Measurements from ENCODE around the gene DCLK1.

The DCLK1 gene

DNA sequence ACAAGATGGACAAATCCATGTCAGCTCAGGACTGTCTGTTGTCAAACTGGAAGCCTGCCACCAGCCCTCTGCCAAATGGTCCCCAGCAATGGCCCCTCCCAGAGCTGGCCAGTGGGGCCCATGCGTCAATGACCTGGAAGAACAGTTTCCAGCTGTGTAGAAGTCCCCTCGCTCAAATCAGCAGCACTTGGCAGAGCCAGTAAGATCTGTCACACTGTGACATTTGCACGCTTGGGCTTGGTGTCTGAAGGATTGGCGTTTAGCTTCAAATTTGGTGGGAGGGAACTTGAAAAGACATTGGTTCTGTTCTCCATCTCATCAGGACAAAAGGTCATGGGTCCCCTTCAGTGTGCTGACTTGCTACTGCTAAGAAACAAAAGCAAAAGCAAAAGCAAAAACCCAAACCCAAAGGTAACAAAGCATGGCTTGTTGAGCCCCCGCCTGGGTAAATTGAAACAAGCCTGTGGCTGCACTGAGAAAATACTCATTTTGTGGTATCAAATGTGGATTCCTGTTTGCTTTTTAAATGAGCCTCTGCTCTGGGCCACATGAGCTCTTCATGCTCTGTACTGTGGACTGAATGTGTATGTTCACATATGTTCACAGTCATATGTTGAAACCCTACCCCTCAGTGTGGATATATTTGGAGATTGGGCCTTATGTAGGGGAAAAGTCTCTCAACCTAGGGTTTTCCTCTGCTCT, 401.1 kb downstream of the DCLK1 start:
- DNase-seq, result no peak

DNA sequence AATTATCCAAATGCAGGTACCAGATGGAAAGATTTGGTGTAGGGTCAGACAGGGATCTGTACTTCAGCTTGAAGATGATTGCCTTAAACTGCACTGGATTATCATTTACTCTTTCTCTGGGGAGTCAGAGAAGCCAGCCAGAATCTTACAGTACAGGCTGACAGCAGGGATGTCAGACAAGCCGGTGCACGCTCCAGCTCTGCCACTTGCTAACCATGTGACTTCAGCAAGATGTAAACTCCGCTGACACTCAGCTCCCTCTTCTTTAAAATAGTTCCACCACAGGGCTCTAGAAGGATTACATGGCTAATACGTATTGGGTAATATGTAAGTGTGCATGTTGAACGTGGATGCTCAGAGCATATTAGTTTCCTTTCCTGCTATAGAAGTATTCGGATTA, 403.3 kb downstream of the DCLK1 start:
- DNase-seq, result no peak

DNA sequence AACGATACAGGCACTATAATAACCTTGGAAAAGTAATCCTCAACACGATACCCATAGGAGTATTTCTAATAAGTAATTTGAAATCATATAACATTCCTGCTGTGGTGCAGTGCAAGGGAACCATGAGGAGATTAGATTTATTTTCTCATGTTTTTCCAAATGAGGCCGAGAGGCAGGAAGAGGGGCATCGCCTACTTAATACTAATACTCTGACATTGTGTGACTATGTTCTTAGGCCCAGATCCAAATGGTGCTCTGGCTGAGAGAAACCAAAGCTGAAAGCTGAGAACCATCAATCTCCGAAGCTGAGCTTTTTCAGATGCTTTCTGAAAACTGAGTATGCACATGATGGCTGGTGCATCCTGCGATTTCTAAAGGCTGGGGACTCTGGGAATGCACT, 406.7 kb downstream of the DCLK1 start:
- DNase-seq, result no peak

DNA sequence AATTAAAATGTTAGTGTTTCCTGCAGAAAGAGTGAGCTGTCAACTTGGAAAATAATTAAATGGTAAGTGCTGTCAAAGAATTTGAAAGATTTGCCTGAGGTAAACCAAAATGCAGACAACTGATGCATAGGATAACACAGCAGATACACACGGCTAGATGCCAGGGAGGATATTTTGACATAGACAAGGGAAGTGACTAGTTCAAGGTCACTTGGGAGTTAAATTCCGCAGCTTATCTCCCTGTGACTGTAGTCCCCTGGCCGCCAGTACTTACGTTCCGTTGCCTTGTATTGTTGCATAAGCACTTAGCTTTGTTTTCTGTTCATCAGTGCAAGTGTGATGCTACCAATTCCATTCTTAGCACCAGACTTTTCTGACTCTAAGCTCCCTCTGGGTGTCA, 407.4 kb downstream of the DCLK1 start:
- no peak for DNase-seq

DNA sequence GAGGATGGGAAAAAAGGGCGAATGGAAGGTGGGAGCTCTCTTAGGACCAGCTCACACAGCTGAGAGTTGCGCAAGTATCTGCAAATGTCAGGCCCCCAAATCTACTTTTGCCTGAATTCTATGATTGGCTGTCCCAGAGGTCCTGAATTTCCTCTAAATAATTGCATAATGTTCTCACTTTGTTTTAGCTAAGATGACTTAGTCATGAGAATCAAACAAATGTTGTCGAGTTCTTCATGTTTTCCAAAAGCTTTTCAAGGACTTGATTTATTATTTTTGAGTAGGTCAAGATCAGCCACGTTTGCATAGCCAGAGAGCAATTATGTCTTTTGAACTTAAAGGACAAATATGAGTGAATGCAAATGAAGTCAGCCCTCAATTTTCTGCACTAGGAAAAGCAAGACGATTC, 408.1 kb downstream of the DCLK1 start:
- no peak for DNase-seq

DNA sequence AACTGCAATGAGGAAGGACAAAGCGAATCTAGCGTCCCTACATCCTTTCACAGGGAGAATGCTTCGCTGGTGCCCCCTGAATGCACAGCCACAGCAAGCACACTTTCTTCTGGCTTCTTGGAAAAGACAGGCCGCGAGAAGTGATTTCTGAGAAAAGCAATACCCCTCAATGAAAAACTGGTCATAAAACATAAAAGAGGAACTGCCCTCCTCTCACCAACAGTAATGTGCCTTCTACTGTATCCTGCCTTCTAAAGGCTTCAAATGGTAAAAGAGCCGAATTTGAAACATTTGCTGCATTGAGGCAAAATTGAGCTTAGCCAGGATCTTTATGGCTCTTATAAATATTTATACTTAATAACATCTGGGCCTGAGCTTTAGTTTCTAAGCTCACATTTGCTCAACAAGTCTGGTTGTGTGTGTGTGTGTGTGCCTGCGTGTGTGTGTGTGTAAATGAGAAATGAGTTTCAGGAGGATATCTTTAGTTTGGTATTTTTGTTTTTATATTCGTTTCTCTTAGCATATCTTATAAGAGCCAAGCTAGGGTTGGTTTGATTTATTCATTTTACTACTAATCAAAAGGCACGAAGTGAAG, 408.6 kb downstream of the DCLK1 start:
- DNase-seq, result no peak

DNA sequence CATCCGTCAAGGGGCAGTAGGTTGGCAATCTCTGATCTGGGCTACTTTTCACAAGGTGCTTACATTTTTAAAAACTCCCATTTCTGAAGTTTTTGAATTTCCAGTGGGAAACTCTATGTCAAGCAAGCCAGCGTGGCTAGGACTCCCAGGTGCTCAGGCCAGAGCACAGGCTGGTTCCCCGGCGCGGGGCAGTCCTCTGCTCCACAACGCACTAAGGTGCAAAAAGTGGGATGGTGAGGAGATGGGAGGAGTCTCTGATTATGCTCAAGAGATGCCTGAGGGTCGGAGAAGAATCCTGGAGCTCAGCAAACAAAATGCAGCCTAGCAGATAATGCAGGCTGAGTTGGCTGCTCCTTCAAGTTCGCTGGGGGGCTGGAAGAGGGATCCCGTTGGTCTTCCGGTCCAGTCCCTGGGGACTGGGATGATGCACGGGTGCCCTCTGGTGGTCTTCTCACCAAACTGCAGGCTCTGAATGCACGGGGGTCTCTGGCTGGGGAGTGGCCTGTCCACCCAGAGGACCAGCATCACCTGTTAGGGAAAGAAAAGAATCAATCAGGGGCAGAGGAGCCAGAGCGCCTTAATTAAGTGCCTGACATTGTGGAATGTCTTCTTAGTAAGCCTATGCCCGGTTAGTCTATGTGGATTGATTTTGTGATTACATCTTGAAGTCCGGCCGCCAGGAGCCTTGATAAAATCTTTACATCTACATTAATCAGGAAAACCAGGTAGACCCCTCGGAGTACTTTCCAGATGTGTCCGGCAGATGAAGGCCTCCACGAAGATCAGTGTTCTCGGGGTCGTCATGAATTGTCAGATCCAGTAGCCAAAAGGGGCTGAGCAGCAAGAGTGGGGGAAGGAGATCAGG, 410.3 kb downstream of the DCLK1 start:
- DNase-seq, result no peak

DNA sequence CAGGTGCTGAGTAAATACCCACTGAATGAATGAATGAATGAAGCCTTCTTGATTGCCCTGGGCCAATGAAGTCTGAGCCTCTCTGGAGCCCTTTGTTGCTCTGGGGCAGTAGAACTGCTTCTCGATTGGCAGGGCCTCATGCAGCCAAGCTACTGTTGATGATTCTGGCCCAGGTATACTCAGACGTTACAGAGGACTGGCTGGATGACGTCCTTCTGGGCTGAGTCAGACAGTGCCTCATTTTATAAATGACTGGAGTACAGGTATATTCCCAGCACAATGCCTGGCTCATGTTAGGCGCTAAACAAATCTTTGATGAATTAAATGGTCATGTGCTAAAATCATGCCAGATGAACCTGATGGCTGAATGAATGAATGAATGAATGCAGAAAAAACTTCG, 410.9 kb downstream of the DCLK1 start:
- no peak for DNase-seq

All from CD4-positive, alpha-beta T cell treated with Interferon gamma for 1 hour (primary cell).